Muscle of leg (tissue), 11 donors: Measurements from ENCODE around the gene HSPG2. TPM values are rescaled to one million over a fixed set of nuclear protein-coding genes. Genes with fewer than 3 reads are reported as not detected.

Source experiments
- DNase-seq: peaks from one replicate; pipeline ENCODE4 v3.0.0; 2013
- H3K27ac ChIP-seq: one replicate; pipeline ENCODE4 v1.5.1; 2013; ENCODE audit warnings: mild to moderate bottlenecking, low read length, control low read depth
- H3K27me3 ChIP-seq: one replicate; pipeline ENCODE4 v1.6.1; 2013; ENCODE audit warnings: low read length; ENCODE audit not compliant: control insufficient read depth, insufficient read depth
- H3K36me3 ChIP-seq: one replicate; pipeline ENCODE4 v1.6.1; 2013; ENCODE audit warnings: low read length; ENCODE audit not compliant: control insufficient read depth, insufficient read depth
- H3K4me1 ChIP-seq: one replicate; pipeline ENCODE4 v1.6.1; 2013; ENCODE audit warnings: low read length; ENCODE audit not compliant: control insufficient read depth, insufficient read depth
- H3K4me3 ChIP-seq: one replicate; pipeline ENCODE4 v1.5.1; 2013; ENCODE audit warnings: low read length, control low read depth
- H3K9me3 ChIP-seq: replicated peaks from 2 replicates; pipeline ENCODE4 v1.6.1; 2013; ENCODE audit warnings: low read depth, low read length; ENCODE audit not compliant: control insufficient read depth
- WGBS: methylation state at CpG from one replicate; pipeline ENCODE4 v1.1.5; 2013; ENCODE audit warnings: missing lambda C conversion rate; ENCODE audit not compliant: insufficient coverage; 5-methylcytosine and 5-hydroxymethylcytosine counted together
- polyA plus RNA-seq, 8 donors: library from polyadenylated mRNA; unstranded; fragments of 120-200 nt; gene quantifications; one replicate each; pipeline versions ENCODE4 v1.2.1 to v1.2.3, GENCODE V29; 2013; ENCODE audit warnings: inconsistent platforms in 1 of 8, low replicate concordance in 1 of 8; ENCODE audit not compliant: insufficient read length in 8 of 8, insufficient read depth in 1 of 8
- total RNA-seq: library from RNA; stranded (reverse); fragments of 120-200 nt; gene quantifications from one replicate; pipeline ENCODE4 v1.2.4, GENCODE V29; 2013

HSPG2 gene
- total and polyA plus RNA-seq, 9 donors = 149 to 460 (median 339) TPM

- peaks cover 23% of the 10 kb centered on the region for H3K4me1 ChIP-seq
- H3K27me3 ChIP-seq = no peaks in the 10 kb centered on the region
- no peak overlapping the region for H3K4me3 ChIP-seq
- no peak for DNase-seq
- 78% methylated on average over 6 of the region's 6 CpGs for WGBS
- no peak overlapping the region for H3K27ac ChIP-seq
- no peaks in the 10 kb centered on the region for H3K9me3 ChIP-seq
- H3K36me3 ChIP-seq = peaks cover 85% of the 10 kb centered on the region
These were observed 46.0 kb downstream of the HSPG2 start for GRCh38 chr1:21891081-21891480.

- H3K27me3 ChIP-seq = no peaks in the 10 kb centered on the region
- no peak for DNase-seq
- H3K4me1 ChIP-seq = no peaks in the 10 kb centered on the region
- no peak overlapping the region for H3K4me3 ChIP-seq
- H3K27ac ChIP-seq = no peak overlapping the region
- H3K9me3 ChIP-seq = no peaks in the 10 kb centered on the region
- WGBS = 85% methylated on average over 5 of the region's 12 CpGs
- peaks cover 91% of the 10 kb centered on the region for H3K36me3 ChIP-seq
These were observed 48.6 kb downstream of the HSPG2 start for GRCh38 chr1:21888500-21888899.

- Histone ChIP-seq H3K4me1 (no peaks in the 10 kb centered on the region), H3K27ac (no peak overlapping the region), H3K36me3 (peaks cover 90% of the 10 kb centered on the region), H3K9me3 (no peaks in the 10 kb centered on the region), H3K4me3 (no peak overlapping the region), H3K27me3 (no peaks in the 10 kb centered on the region)
- DNase-seq = no peak
- WGBS = 89% methylated on average over 10 of the region's 11 CpGs
These were observed 49.3 kb downstream of the HSPG2 start for GRCh38 chr1:21887796-21888195.

- no peak for DNase-seq
- Histone ChIP-seq H3K36me3 (peaks cover 89% of the 10 kb centered on the region), H3K27ac (no peak overlapping the region), H3K9me3 (no peaks in the 10 kb centered on the region), H3K27me3 (no peaks in the 10 kb centered on the region), H3K4me1 (no peaks in the 10 kb centered on the region), H3K4me3 (no peak overlapping the region)
- WGBS = 91% methylated on average over 22 of the region's 26 CpGs
These were observed 49.8 kb downstream of the HSPG2 start for GRCh38 chr1:21887216-21887736.

GRCh38 chr1:21886486-21887215 is 50.5 kb downstream of the HSPG2 start:
- DNase-seq = no peak
- no peak overlapping the region for H3K27ac ChIP-seq
- no peak overlapping the region for H3K4me3 ChIP-seq
- H3K4me1 ChIP-seq = no peaks in the 10 kb centered on the region
- H3K9me3 ChIP-seq = no peaks in the 10 kb centered on the region
- H3K36me3 ChIP-seq = peaks cover 94% of the 10 kb centered on the region
- H3K27me3 ChIP-seq = no peaks in the 10 kb centered on the region
- 75% methylated on average over 5 of the region's 15 CpGs for WGBS

- 93% methylated on average over 23 of the region's 24 CpGs for WGBS
- H3K27me3 ChIP-seq = no peaks in the 10 kb centered on the region
- no peak overlapping the region for H3K27ac ChIP-seq
- H3K4me3 ChIP-seq = no peak overlapping the region
- H3K4me1 ChIP-seq = no peaks in the 10 kb centered on the region
- peaks cover 94% of the 10 kb centered on the region for H3K36me3 ChIP-seq
- H3K9me3 ChIP-seq = no peaks in the 10 kb centered on the region
- no peak for DNase-seq
These were observed 51.7 kb downstream of the HSPG2 start for GRCh38 chr1:21885236-21886037.

- Histone ChIP-seq H3K27ac (no peak overlapping the region), H3K9me3 (no peaks in the 10 kb centered on the region), H3K27me3 (no peaks in the 10 kb centered on the region), H3K4me1 (no peaks in the 10 kb centered on the region), H3K4me3 (no peak overlapping the region), H3K36me3 (peaks cover 94% of the 10 kb centered on the region)
- 90% methylated on average over 34 of the region's 36 CpGs for WGBS
- no peak for DNase-seq
These were observed 52.5 kb downstream of the HSPG2 start for GRCh38 chr1:21884456-21885235.

GRCh38 chr1:21882721-21883415 is 54.2 kb downstream of the HSPG2 start:
- H3K27ac ChIP-seq = no peak overlapping the region
- H3K27me3 ChIP-seq = no peaks in the 10 kb centered on the region
- no peak overlapping the region for H3K4me3 ChIP-seq
- no peaks in the 10 kb centered on the region for H3K4me1 ChIP-seq
- H3K9me3 ChIP-seq = no peaks in the 10 kb centered on the region
- 57% methylated on average over 10 of the region's 11 CpGs for WGBS
- peaks cover 94% of the 10 kb centered on the region for H3K36me3 ChIP-seq
- no peak for DNase-seq

GRCh38 chr1:21881250-21881649 is 55.9 kb downstream of the HSPG2 start:
- Histone ChIP-seq H3K36me3 (peaks cover 94% of the 10 kb centered on the region), H3K27me3 (no peaks in the 10 kb centered on the region), H3K4me3 (no peak overlapping the region), H3K9me3 (no peaks in the 10 kb centered on the region), H3K27ac (no peak overlapping the region), H3K4me1 (no peaks in the 10 kb centered on the region)
- 93% methylated on average over 9 of the region's 12 CpGs for WGBS
- DNase-seq = no peak
